ELF-1 (cell line): ENCODE data around the gene MRPL20.
A peak's percentile ranks its signal among the peaks of the same experiment; 100 is the strongest.

Source experiments
- DNase-seq: peaks from one replicate; pipeline ENCODE4 v3.0.0-alpha.2; 2016; ENCODE audit warnings: low read depth, low spot score

The MRPL20 gene

GRCh38 chr1:1364266-1364665, 42.8 kb downstream of the MRPL20 start:
- peak; percentile 18 for DNase-seq

GRCh38 chr1:1361982-1362423, 45.1 kb downstream of the MRPL20 start:
- DNase-seq: peak; percentile 82

GRCh38 chr1:1361233-1361981, 45.7 kb downstream of the MRPL20 start:
- DNase-seq: peak; percentile 20

- peak; percentile 82 for DNase-seq
These were observed 46.5 kb downstream of the MRPL20 start for GRCh38 chr1:1360506-1361169.

GRCh38 chr1:1359664-1360468, 47.2 kb downstream of the MRPL20 start:
- DNase-seq: peak; percentile 92

GRCh38 chr1:1359308-1359663, 47.8 kb downstream of the MRPL20 start:
- DNase-seq: no peak

GRCh38 chr1:1358433-1359271, 48.4 kb downstream of the MRPL20 start, which contains the start of gene MXRA8:
TSS of gene MXRA8 (minus strand) at chr1:1358555. CDS start at chr1:1358504, 51 bp downstream.
- DNase-seq: peak; percentile 89

GRCh38 chr1:1357871-1358432, 49.1 kb downstream of the MRPL20 start:
- DNase-seq: peak; percentile 77

- DNase-seq: no peak
These were observed 50.2 kb downstream of the MRPL20 start for GRCh38 chr1:1356796-1357401.

- DNase-seq: no peak
These were observed 50.8 kb downstream of the MRPL20 start for GRCh38 chr1:1356166-1356795.

- DNase-seq: peak; percentile 36
These were observed 51.7 kb downstream of the MRPL20 start for GRCh38 chr1:1355416-1355815.

GRCh38 chr1:1354271-1355247, 52.5 kb downstream of the MRPL20 start:
- no peak for DNase-seq

- DNase-seq: peak; percentile 82
These were observed 53.5 kb downstream of the MRPL20 start for GRCh38 chr1:1353389-1354151.

- DNase-seq: no peak
These were observed 54.2 kb downstream of the MRPL20 start for GRCh38 chr1:1352786-1353388.
